NCI-H2196 (cell line): ENCODE data around the gene PDZD7.

Source experiments
- DNase-seq: peaks from one replicate; lab custom pipeline; 2025; ENCODE audit not compliant: unreplicated experiment; lab: John Stamatoyannopoulos, UW

The PDZD7 gene

DNA sequence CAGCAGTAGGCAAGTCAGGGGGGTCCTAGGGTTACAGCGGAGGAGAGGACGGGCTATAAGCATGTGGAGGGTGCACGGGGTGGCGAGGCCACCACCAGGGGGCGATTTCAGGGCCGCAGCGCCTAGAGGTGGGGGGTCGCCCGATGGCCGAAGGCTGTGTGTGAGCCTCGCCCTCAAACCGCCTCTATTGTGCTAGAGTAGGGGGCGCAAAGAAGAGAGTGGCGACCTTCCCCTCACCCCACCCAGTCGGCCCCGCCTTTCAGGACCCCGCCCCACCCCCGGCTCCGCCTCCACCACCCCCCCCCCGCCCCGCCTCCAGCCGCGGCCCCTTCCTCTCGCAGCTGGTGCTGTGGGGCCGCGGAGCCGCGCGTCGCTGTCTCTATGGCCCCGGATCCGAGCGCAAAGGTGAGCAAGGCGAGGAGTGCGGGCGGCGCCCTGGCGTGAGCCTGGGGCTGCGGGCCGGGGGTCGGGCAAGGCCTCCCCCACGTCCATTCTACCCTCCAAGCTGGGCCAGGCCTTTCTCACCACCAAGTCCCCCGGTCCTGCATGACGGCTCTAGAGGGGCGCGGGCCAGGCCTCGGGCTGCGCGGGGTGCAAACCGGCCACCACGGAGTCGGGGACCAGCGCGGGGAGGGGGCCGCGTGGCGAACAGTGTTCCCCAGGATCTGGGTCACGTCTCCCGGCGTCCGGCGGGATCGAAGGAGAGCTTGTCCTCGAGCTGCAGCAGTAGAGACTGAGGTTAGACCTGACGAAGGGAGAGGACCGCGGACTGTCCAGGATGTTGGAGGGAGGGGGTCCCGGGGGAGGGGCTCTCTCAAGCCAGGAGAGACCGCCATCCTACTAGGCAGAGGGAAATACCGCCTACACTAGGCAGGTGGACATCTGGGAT, 61.5 kb downstream of the PDZD7 start, which contains the start of gene SEMA4G:
SEMA4G (plus strand) TSS at position 318 of the 889 bp plus-strand sequence. CDS start 3,409 bp downstream, outside the sequence.
- peak; percentile 2 for DNase-seq

DNA sequence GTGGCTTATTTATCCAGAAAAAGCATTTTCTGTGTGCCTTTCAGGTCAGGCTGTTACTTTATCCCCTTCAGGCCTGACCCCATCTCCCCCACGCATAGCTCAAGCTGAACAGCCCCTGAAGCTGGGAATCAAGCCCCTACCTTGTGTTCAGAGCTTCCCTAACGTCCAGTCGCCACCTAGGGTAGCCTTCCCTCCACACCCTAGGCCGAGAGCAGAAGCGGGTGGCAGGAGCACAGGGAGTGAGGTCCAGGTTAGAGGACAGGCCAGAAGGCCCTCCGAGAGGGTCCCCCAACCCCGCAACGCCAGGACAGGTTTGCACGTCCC, 62.1 kb downstream of the PDZD7 start:
- no peak for DNase-seq

- DNase-seq, result no peak
These were observed 62.7 kb downstream of the PDZD7 start for GRCh38 chr10:100968062-100968736.

GRCh38 chr10:100967332-100967731, 63.6 kb downstream of the PDZD7 start:
- DNase-seq, result no peak

DNA sequence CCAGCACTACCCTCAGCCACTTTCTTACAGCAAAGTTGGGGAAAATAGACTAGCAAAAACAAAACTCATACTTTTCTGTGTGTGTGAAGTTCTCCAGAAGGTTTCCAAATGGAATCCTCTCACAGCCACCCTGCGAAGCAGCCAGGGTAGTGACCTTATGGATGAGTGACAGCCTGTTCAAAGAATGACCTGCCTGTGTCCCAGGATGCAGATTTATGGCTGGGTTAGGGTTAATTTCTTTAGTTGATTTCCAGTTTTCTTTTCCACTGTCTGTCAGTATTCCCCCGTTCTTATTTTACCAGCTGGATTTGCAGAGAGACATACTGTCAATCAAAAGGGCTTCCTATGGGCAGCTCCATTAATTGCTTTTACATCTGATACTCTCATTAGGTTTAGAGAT, 64.0 kb downstream of the PDZD7 start:
- DNase-seq, result no peak

- no peak for DNase-seq
These were observed 65.1 kb downstream of the PDZD7 start for GRCh38 chr10:100965820-100966219.

DNA sequence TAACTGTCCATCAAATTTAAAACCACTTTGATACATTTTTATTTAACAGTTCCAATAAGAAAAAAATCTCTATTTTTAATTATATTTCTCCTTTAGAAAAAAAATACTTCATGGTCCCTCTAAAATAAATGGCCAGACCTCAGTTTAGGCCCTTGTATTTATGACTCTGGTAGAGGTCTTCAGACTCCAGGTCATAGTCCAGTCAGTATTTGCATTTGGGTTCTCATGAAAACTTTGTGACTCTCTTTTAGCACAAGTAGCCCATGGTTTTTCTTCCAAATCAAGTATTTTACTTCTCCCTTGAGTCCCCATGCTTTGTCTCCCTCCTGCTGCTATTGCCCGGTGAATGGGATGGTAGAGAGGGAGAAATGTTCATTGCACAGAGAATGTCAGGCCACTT, 67.1 kb downstream of the PDZD7 start:
- no peak for DNase-seq

DNA sequence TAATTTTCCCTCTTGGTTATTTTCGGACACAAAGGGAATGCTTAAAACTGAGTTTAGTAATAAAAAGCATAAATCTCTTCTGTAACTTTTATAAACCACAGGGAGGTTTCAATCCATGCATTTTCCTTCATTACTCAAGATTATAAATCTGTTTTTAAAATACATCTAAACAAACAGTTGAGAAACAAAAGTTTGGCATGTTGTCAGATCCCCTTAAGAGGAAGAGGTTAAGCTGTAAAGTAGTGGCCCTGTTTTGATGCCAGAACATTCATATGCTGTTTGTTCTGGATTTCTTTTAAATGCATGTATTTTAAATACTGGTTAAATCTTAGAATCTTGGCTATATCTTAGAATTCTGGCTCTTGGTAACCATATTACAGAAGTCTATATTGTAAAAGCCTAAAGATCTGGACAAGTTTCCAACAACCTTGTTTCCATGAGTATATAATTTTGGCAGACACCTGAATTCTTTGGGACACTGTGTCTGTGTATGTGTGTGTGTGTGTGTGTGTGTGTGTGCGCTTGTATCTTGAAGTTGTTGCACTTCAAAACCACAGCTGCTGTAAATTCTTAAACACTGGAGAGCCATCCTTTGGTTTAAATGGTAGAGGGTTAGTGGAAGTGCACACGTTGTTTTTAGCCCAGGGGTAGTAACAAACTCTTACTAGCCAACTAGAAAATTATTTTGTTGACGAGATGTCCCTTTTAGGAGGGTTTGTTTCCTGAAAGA, 68.4 kb downstream of the PDZD7 start:
- no peak for DNase-seq

- no peak for DNase-seq
These were observed 70.7 kb downstream of the PDZD7 start for GRCh38 chr10:100960251-100960650.
